Rectal smooth muscle tissue (tissue), 1 donor: Measurements from ENCODE around the gene MT4.

Experiments used
- H3K27ac ChIP-seq: one replicate; pipeline ENCODE4 v1.7.0; 2013; ENCODE audit warnings: low read depth, low read length, inconsistent platforms
- H3K27me3 ChIP-seq: one replicate; pipeline ENCODE4 v1.7.0; 2013; ENCODE audit warnings: low read length; ENCODE audit not compliant: control insufficient read depth, insufficient read depth
- H3K36me3 ChIP-seq: one replicate; pipeline ENCODE4 v1.7.0; 2013; ENCODE audit warnings: low read length; ENCODE audit not compliant: control insufficient read depth, insufficient read depth
- H3K4me1 ChIP-seq: one replicate; pipeline ENCODE4 v1.7.0; 2013; ENCODE audit warnings: low read length; ENCODE audit not compliant: control insufficient read depth, insufficient read depth
- H3K4me3 ChIP-seq: one replicate; pipeline ENCODE4 v1.7.0; 2013; ENCODE audit warnings: low read length
- H3K9ac ChIP-seq: one replicate; pipeline ENCODE4 v1.7.0; 2013; ENCODE audit warnings: low read length

MT4 gene

GRCh38 chr16:56608043-56608875, 43.4 kb downstream of the MT4 start, which contains the start of gene MT2A:
Gene MT2A, plus strand, starts transcription at chr16:56608584. Its CDS starts 72 bp downstream, at chr16:56608656.
- Histone ChIP-seq H3K4me3 (peak within 1 kb of the TSS; percentile 86), H3K27me3 (no peaks in the 10 kb centered on the region), H3K4me1 (peaks cover 16% of the 10 kb centered on the region), H3K36me3 (no peaks in the 10 kb centered on the region), H3K9ac (peak within 1 kb of the TSS; percentile 74), H3K27ac (peak within 1 kb of the TSS; percentile 88)

GRCh38 chr16:56608876-56609462, 44.1 kb downstream of the MT4 start:
- Histone ChIP-seq H3K36me3 (no peaks in the 10 kb centered on the region), H3K4me3 (peak overlapping the region; percentile 86), H3K27me3 (no peaks in the 10 kb centered on the region), H3K27ac (peak overlapping the region; percentile 75), H3K4me1 (peaks cover 16% of the 10 kb centered on the region), H3K9ac (peak overlapping the region; percentile 74)

GRCh38 chr16:56609463-56609921, 44.6 kb downstream of the MT4 start:
- no peak overlapping the region for H3K9ac ChIP-seq
- H3K4me1 ChIP-seq: peaks cover 16% of the 10 kb centered on the region
- no peaks in the 10 kb centered on the region for H3K27me3 ChIP-seq
- no peaks in the 10 kb centered on the region for H3K36me3 ChIP-seq
- H3K27ac ChIP-seq: peak overlapping the region; percentile 75
- H3K4me3 ChIP-seq: peak overlapping the region; percentile 86

- peak overlapping the region; percentile 31 for H3K4me3 ChIP-seq
- peak overlapping the region; percentile 5 for H3K9ac ChIP-seq
- H3K36me3 ChIP-seq: no peaks in the 10 kb centered on the region
- no peaks in the 10 kb centered on the region for H3K27me3 ChIP-seq
- peak overlapping the region; percentile 75 for H3K27ac ChIP-seq
- peaks cover 16% of the 10 kb centered on the region for H3K4me1 ChIP-seq
Measured at GRCh38 chr16:56610017-56610608, 45.2 kb downstream of the MT4 start.

- H3K4me1 ChIP-seq: peaks cover 16% of the 10 kb centered on the region
- no peaks in the 10 kb centered on the region for H3K36me3 ChIP-seq
- no peak overlapping the region for H3K9ac ChIP-seq
- H3K27ac ChIP-seq: peak overlapping the region; percentile 75
- no peaks in the 10 kb centered on the region for H3K27me3 ChIP-seq
- H3K4me3 ChIP-seq: peak overlapping the region; percentile 31
Measured at GRCh38 chr16:56610609-56611111, 45.8 kb downstream of the MT4 start.

- peak overlapping the region; percentile 75 for H3K27ac ChIP-seq
- peaks cover 16% of the 10 kb centered on the region for H3K4me1 ChIP-seq
- peak overlapping the region; percentile 36 for H3K9ac ChIP-seq
- H3K27me3 ChIP-seq: no peaks in the 10 kb centered on the region
- no peak overlapping the region for H3K4me3 ChIP-seq
- H3K36me3 ChIP-seq: no peaks in the 10 kb centered on the region
Measured at GRCh38 chr16:56611281-56611833, 46.5 kb downstream of the MT4 start.

- Histone ChIP-seq H3K27ac (no peak overlapping the region), H3K9ac (no peak overlapping the region), H3K4me1 (peaks cover 9% of the 10 kb centered on the region), H3K27me3 (peaks cover 3% of the 10 kb centered on the region), H3K36me3 (no peaks in the 10 kb centered on the region), H3K4me3 (no peak overlapping the region)
Measured at GRCh38 chr16:56613706-56614105, 48.8 kb downstream of the MT4 start.

- Histone ChIP-seq H3K4me1 (peaks cover 9% of the 10 kb centered on the region), H3K4me3 (no peak overlapping the region), H3K27ac (no peak overlapping the region), H3K27me3 (peaks cover 3% of the 10 kb centered on the region), H3K36me3 (no peaks in the 10 kb centered on the region), H3K9ac (no peak overlapping the region)
Measured at GRCh38 chr16:56614549-56614991, 49.7 kb downstream of the MT4 start.

GRCh38 chr16:56615353-56615752, 50.5 kb downstream of the MT4 start:
- H3K4me1 ChIP-seq: peaks cover 5% of the 10 kb centered on the region
- peaks cover 3% of the 10 kb centered on the region for H3K27me3 ChIP-seq
- no peak overlapping the region for H3K27ac ChIP-seq
- no peaks in the 10 kb centered on the region for H3K36me3 ChIP-seq
- no peak overlapping the region for H3K9ac ChIP-seq
- no peak overlapping the region for H3K4me3 ChIP-seq

GRCh38 chr16:56616608-56617211, 51.8 kb downstream of the MT4 start:
- no peaks in the 10 kb centered on the region for H3K36me3 ChIP-seq
- H3K4me3 ChIP-seq: peak overlapping the region; percentile 70
- H3K9ac ChIP-seq: no peak overlapping the region
- peaks cover 3% of the 10 kb centered on the region for H3K27me3 ChIP-seq
- no peak overlapping the region for H3K27ac ChIP-seq
- peaks cover 5% of the 10 kb centered on the region for H3K4me1 ChIP-seq

- Histone ChIP-seq H3K4me1 (peaks cover 5% of the 10 kb centered on the region), H3K27ac (peak overlapping the region; percentile 61)
Measured at GRCh38 chr16:56617212-56618085, 52.6 kb downstream of the MT4 start.

More at GRCh38 chr16:56617212-56618085, 52.6 kb downstream of the MT4 start:
- Histone ChIP-seq H3K4me3 (peak overlapping the region; percentile 70), H3K9ac (peak overlapping the region; percentile 56), H3K27me3 (peaks cover 3% of the 10 kb centered on the region), H3K36me3 (no peaks in the 10 kb centered on the region)
